GM12878 (cell line): ENCODE results near the gene NNAT.

Experiments used
- CTCF ChIP-seq, 3 experiments: IDR thresholded peaks in 2 of 3; conservative IDR thresholded peaks in 1 of 3; 2 replicates each; pipeline ENCODE4 v1.5.1; 2011; ENCODE audit warnings: low read depth in 3 of 3, low read length in 3 of 3, mild to moderate bottlenecking in 3 of 3, control low read depth in 2 of 3, moderate library complexity in 2 of 3, inconsistent platforms in 1 of 3, mixed read lengths in 1 of 3; ENCODE audit not compliant: control insufficient read depth in 2 of 3, insufficient read depth in 1 of 3; ENCODE audit errors: extremely low read depth in 1 of 3
- ESRRA ChIP-seq: IDR thresholded peaks from 2 replicates; pipeline ENCODE4 v1.6.1; 2012; ENCODE audit warnings: mild to moderate bottlenecking, low read length, improper control_type of control experiment
- ETV6 ChIP-seq, 2 experiments: fragments of 450-650 bp in 1 of 2; IDR thresholded peaks in 1 of 2; conservative IDR thresholded peaks in 1 of 2; 2 replicates each; pipeline ENCODE4 v1.6.1; 2014; ENCODE audit warnings: antibody characterized with exemption in 1 of 2, borderline replicate concordance in 1 of 2, low read depth in 1 of 2, mild to moderate bottlenecking in 1 of 2, moderate library complexity in 1 of 2
- EZH2 ChIP-seq: IDR thresholded peaks from 2 replicates; pipeline ENCODE4 v1.6.1; 2012; ENCODE audit warnings: low read depth, mild to moderate bottlenecking, control low read depth, inconsistent platforms, low read length, borderline replicate concordance; ENCODE audit not compliant: control insufficient read depth
- MAX ChIP-seq: IDR thresholded peaks from 2 replicates; pipeline ENCODE4 v1.6.1; 2012; ENCODE audit warnings: low read depth, low read length, improper control_type of control experiment
- MEF2A ChIP-seq: IDR thresholded peaks from 2 replicates; pipeline ENCODE4 v1.6.1; 2011; ENCODE audit warnings: low read depth, mild to moderate bottlenecking, low read length, moderate library complexity; ENCODE audit not compliant: insufficient read depth
- POLR2A ChIP-seq: IDR thresholded peaks from 2 replicates; pipeline ENCODE4 v1.6.1; 2011; ENCODE audit warnings: low read depth, mild to moderate bottlenecking, low read length
- POLR2AphosphoS2 ChIP-seq: IDR thresholded peaks from 2 replicates; pipeline ENCODE4 v1.6.1; 2011; ENCODE audit warnings: low read depth, mild to moderate bottlenecking, low read length, improper control_type of control experiment, moderate library complexity
- YY1 ChIP-seq: IDR thresholded peaks from 2 replicates; pipeline ENCODE4 v1.6.1; 2011; ENCODE audit warnings: low read depth, mild to moderate bottlenecking, low read length
- ZBTB40 ChIP-seq: fragments of 450-650 bp; IDR thresholded peaks from 2 replicates; pipeline ENCODE4 v1.6.1; 2016; ENCODE audit warnings: mild to moderate bottlenecking, moderate library complexity, borderline replicate concordance
- ZNF274 ChIP-seq: IDR thresholded peaks from one replicate; pipeline ENCODE4 v1.8.0; 2011; ENCODE audit not compliant: insufficient read length, insufficient read depth
- ZNF384 ChIP-seq: IDR thresholded peaks from 2 replicates; pipeline ENCODE4 v1.6.1; 2012; ENCODE audit warnings: low read depth, mild to moderate bottlenecking, low read length, improper control_type of control experiment, borderline replicate concordance
- ZSCAN29 ChIP-seq: fragments of 450-650 bp; IDR thresholded peaks from 2 replicates; pipeline ENCODE4 v1.6.1; 2017; ENCODE audit warnings: mild to moderate bottlenecking, moderate library complexity

GRCh38 chr20:37523911-37524700, 3.1 kb downstream of the NNAT start:
- TF ChIP-seq ZSCAN29 (no peak), CTCF (IDR thresholded peaks at IDR 0.05 in 2 of 3, conservative IDR thresholded peaks at IDR 0.05 in 1 of 3; ENCODE audit: control insufficient read depth in 2 of 3, extremely low read depth in 1 of 3, insufficient read depth in 1 of 3, low read depth in 3 of 3, low read length in 3 of 3) (no peak), EZH2 (no peak), ESRRA (no peak), MAX (no peak), YY1 (no peak), ZNF274 (no peak), POLR2A (no peak), POLR2AphosphoS2 (no peak), ETV6 (conservative IDR thresholded peaks at IDR 0.05 in 1 of 2, IDR thresholded peaks at IDR 0.05 in 1 of 2; ENCODE audit: borderline replicate concordance in 1 of 2, low read depth in 1 of 2) (no peak), MEF2A (no peak), ZBTB40 (no peak), ZNF384 (no peak)
